Measurements from ENCODE around the gene MILR1.
"Not testable (repeated sequence)": the region's sequence is repeated elsewhere in the genome, so short reads cannot be mapped to it uniquely, and the experiment has no call there.

MILR1 gene

DNA sequence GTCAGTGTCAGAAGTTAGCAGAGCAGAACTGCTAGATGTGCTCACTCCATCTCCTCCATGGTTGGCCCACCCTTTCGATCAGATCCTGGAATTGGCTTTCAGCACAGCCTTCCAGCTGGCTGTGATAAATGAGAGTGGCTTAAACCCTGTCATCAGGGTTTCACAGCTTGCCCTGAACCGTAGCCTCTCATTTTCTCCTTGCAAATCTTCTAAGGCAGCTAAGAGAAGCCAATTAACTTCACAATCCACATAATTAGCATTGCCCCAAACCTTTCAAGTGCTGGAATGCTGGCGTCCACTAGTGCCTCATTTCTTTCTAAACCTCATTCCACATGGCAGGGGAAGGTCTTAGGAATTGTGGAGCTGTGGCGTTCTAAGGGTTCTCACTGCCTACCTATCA, 21.7 kb downstream of the MILR1 start:
- DNase-seq (ENCODE audit: low read depth in 1 of 2, low spot score in 1 of 2) = no peak

DNA sequence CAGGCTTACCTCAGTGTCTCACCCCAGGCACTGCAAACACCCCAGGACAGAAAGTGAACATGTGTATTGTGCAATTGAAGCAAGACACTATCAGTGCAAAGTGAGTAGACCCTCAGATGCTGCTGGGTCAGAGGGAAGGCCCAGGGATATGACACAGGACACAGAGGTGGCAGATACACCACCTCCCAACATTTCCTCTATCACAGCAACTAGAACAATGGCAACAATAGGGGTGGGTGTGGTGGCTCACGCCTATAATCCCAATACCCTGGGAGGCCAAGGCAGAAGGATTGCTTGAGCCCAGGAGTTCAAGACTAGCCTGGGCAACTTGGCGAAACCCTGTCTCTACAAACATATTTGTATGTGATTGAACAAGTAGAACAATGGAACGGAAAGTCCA, 22.5 kb downstream of the MILR1 start:
- DNase-seq (ENCODE audit: low read depth in 1 of 2, low spot score in 1 of 2) = no peak

DNA sequence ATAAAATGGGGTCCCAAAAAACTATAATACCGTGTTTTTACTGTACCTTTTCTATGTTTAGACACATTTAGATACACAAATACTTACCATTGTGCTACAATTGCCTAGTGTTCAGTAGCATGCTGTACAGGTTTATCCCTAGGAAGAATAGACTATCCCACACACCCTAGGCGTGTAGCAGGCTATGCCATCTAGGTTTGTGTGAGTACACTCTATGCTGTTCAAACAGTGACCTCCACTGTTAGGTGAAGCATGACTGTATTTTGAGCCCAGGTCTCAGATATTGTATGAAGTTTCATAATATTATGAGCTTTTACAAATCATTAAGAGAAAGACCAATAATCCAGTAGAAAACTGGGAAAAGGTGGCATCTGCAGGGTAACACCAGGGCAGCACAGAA, 23.6 kb downstream of the MILR1 start:
- no peak for DNase-seq (ENCODE audit: low read depth in 1 of 2, low spot score in 1 of 2)

DNA sequence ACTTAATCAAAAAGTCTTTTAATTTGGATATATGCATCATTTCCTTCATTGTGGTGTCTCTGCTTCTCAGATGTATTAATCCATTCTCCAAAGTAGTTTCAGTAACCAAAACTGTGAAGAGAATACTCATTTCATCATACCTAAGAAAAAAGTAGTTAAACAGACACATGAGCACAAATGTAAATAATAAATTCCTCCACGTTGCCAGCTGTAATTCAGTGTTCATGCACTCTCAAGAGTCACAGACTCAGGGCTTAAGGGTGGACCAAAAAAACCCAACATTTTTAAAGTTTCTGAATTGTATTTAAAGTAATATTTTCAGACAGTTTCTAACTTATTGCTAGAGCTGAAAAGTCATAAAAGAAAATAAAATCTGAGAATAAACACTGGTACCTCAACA, 28.9 kb downstream of the MILR1 start:
- DNase-seq (ENCODE audit: low read depth in 1 of 2, low spot score in 1 of 2) = no peak

DNA sequence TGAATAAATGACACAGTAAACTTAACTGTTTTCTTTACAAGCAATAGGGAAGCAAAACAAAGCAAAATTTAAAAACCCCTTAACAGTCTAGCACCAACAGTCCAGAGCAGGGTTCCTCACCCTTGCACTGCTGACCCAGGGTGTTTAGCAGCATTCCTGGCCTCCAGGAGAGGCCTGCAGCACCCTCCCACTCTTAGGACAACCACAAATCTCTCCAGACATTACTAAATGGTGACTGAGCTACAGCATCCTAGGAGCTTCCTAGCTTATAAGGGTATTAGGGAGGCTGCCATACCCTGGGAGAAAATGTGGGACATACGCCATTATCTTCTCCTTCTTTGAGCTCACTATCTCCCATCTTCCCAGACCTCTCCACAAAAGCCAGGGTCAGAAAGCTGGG, 32.0 kb downstream of the MILR1 start:
- no peak for DNase-seq (ENCODE audit: low read depth in 1 of 2, low spot score in 1 of 2)

DNA sequence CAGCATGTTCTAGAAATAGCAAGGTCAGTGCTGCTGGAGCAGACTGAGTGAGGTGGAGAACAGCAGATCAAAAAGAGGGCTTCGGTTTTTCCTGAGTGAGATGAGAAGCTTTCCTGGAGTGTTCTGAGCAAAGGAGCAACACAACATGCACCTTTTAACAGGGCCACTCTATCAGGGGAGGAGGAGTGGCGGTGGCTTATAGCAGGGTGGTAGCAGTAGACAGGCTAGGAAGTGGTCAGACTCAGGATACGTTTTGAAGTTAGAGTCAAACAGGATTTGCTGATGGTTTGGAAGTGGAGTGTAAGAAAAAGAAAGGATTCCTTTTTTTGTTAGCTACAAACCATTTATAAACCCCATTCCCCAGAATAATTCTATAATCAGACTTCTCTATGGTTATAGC, 35.5 kb downstream of the MILR1 start:
- no peak for DNase-seq (ENCODE audit: low read depth in 1 of 2, low spot score in 1 of 2)

DNA sequence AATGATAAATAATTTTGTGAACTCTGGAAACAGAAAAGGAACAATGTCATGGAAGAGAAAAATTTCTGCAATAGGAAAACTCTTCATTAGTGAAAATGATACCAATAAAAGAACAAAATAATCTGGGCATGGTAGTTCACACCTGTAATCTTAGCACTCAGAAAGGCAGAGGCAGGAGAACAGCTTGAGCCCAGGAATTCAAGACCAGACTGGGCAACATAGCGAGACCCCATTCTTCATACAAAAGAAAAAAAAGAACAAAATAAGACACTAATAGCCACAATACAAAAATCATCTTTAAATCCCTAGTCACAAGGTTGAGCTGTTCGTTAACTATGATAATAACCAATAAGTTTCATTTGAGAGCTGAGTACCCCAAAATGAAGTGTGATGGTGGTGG, 39.4 kb downstream of the MILR1 start:
- no peak for DNase-seq (ENCODE audit: low read depth in 1 of 2, low spot score in 1 of 2)

DNA sequence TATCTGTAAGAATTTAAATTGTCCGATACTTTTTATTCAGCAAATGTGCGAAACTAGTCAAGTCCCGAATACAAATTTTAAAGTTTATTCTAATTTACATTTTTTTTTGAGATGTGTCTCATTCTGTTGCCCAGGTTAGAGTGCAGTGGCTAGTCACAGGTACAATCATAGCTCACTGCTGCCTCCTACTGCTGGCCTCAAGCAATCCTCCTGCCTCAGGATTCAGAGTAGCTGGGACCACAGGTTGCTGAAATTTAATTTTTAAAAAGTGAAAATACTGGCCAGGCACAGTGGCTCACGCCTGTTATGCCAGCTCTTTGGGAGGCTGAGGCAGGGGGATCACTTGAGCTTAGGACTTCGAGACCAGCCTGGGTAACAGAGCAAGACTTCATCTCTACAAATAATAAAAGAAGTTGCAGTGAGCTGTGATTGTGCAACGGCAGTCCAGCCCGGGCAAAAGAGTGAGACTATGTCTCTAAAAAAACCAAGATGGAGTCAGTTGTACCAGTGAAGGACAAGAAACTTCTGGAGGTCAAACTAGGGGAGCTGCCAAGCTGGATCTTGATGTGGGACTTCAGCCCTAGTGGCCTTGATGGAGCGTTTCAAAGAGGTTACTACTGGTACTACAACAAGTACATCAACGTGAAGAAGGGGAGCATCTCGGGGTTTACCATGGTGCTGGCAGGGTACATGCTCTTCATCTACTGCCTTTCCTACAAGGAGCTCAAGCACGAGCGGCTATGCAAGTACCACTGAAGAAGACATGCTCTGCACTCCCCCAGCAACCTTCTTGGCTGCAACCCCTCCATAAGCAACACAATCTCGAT, 42.3 kb downstream of the MILR1 start:
- DNase-seq (ENCODE audit: low read depth in 1 of 2, low spot score in 1 of 2) = peak in 1 of 2 donors; percentile 8

DNA sequence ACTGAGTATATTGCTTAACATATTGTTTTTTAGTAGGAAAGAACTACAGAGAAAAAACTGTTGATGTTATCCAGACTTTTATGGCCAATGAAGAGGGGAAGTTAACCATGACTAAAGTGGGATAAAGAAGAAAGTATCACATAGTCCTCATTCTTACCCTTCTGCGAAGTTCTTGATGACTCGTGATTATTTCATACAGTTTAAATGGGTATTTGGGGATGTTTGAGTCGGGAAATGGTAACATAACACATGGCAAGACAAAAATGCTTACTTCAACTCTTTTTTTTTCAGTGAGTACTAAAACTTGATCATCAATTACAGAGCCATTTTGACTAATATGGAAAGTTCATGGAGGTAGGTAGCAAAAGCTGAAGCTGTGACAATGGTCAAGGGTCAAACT, 43.1 kb downstream of the MILR1 start:
- DNase-seq (ENCODE audit: low read depth in 1 of 2, low spot score in 1 of 2) = no peak

DNA sequence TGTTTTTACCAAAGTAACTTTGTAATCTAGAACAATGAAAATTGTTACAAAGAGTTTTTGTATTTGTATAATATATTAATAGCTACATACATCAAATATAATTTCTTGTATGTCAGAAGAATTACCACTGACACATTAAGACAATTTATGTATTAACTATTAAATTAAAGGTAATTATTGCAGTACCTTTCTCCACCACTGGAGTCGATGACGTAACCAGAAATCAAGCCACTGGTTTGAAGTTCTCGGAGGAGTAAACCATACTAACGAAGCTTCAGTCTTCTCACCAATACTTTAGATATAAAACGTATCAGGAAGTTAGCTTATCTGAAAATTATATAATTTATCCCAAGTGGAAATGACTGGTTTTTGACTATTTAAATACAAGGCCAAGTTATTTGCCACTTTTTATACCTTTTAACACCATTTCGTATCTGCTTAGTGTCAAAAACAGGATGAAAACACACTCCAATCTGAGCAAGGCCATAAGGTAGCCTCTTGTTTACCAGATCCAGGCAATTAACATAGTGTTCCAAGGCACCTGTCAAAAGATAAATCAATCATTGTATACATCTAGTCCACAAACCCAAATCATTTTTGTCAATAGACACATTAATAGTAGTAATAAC, 43.7 kb downstream of the MILR1 start:
- no peak for DNase-seq (ENCODE audit: low read depth in 1 of 2, low spot score in 1 of 2)

DNA sequence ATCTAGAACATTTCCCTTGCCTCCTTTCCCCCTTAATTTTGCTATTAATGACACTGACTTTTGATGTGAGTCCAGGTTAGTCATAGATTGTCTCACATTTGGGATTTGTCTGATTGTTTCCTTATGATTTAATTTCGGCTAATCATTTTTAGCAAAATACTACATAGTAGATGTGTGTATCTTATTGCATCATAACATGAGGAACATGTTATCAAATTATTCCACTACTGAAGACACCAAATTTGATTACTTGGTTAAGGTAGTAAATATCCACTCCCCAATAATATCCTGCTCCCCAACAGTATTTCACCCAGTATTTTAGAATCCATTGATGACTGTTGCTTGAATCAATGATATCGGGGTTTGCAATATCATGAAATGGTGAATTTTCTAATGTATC, 45.2 kb downstream of the MILR1 start:
- DNase-seq (ENCODE audit: low read depth in 1 of 2, low spot score in 1 of 2) = no peak

DNA sequence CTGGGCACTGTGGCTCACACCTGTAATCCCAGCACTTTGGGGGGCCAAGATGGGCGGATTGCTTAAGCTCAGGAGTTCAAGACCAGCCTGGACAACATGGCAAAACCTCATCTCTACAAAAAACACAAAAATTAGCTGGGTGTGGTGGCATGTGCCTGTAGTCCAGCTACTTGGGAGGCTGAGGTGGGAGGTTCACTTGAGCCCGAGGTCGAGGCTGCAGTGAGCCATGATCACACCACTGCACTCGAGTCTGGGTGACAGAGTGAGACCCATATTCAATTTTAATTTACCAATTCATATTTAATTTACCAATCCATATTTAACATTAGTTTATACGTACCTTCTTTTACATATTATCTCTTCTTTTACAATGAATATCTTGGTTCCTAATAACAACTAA, 46.4 kb downstream of the MILR1 start:
- not testable (repeated sequence) for DNase-seq (ENCODE audit: low read depth in 1 of 2, low spot score in 1 of 2)

DNA sequence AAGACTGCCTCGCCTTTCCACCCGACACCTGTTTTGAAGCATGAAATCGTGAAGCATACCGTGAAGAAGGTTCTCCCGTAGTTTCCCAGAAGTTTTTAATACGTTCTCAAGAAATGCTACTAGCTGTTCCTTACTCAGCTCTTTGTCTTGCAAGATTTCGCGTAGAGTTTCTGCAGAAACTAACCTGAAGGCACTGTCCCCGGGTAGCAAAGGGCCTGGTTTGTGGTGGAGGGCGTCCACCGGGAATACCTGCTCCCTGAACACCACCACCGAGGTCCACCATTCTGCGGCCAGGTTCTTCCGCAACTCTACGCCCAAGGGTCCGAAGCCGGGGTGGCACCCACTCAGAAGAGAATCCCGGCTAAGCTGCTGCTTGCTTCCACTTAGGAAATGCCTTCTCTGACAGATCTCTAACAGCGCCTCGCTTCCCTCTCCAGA, 47.5 kb downstream of the MILR1 start:
- DNase-seq (ENCODE audit: low read depth in 1 of 2, low spot score in 1 of 2) = no peak

DNA sequence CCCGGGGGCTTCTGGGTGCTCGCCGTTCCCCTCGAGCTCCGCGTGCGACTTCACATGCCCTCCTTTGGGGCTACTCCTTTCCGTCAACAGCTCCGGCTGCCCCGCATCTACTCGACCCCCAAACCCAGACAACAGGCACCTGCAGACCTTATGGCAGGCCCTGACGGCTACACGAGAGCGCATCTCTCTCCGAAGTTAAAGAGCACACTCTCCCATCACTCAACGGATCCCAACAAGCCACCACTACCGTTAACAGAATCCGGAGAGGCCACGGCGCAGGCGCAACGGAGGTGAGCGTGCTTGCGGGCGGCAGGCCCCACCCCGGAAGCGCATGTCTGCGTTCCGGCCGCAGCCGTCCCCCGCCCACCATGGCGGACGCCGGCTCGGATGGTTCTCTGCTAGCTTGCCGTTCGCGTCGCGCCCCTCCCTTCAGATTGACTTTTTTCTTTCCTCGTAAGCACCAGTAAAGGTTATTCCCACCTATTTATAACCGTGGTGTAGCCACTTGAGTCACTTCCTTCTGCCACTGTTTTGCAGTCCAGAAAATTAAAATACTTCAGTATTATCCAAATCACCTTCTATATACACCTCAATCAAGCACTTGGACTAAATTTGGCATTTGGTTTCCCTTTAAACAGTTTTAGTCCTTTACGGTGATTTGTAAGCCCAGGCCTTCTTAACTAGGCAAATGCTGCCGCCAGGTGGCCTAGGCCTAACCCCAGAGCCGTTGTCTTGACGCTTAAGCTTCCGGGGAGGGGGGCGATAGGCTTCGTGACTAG, 48.1 kb downstream of the MILR1 start, which contains the start of gene POLG2:
TSS of gene POLG2 (minus strand) at position 269 of the 779 bp plus-strand sequence. CDS start at position 183, 86 bp downstream.
- DNase-seq (ENCODE audit: low read depth in 1 of 2, low spot score in 1 of 2) = peak; percentile 90 to 93

DNA sequence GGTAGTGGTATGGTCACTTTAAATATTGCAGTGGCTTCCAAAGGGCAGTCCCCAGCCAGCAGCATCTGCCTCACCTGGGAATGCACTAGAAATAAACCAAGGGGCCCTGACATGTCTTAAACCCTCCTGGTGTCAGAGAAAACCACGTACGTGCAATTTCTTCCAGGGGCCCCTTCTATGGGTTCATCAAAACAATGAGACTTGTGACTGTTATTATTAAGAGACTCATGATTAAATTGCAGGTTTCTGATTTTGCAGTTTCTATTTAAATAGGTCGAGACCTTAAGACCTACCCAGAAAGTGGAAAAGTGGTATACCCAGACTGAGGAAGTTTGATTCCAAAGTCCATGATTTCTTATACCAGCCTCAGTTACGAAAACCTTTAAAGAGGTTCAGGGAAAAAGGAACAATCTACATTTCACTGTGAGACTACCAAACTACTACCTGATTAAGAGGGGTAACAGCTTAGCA, 48.7 kb downstream of the MILR1 start:
- no peak for DNase-seq (ENCODE audit: low read depth in 1 of 2, low spot score in 1 of 2)

DNA sequence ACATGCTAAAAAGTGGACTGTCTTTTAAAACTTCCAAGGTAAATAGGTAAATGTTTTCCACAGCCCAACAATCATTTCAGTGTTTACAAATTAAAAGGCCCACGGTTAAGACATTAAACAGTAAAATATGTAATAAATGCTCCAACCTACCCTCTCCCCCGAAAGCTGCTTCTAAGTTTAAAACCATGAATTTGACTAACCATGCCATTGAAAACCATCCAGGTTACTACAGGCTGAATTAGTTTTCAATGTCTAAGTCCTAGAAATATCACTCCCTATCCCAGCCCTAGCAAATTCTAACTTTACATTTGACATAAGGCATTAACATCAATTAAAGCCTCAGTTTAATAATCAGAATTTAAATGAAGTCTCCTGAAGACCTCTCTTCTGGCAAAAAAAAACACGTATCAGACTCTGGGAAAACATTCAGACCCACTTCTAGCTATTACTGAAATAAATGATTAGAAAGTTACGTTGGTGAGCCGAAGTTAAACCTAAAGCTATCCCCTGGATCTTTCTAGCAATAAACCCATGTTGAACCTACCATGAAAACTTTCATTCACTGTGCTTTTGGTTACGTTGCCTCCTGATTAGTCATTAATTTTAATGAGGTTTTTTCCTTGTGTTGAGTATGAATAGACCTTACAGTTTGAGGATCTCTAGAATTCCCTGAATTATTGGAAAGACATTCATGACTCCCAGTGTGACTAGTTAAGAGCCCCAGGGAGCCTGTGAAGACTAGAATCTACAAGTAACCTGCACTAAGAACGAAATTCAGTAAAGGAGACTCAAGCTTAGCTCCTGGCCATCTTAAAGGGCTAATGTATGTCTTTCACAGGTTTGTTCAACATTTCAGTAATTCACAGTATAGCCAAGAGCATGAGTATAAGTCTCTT, 49.6 kb downstream of the MILR1 start:
- DNase-seq (ENCODE audit: low read depth in 1 of 2, low spot score in 1 of 2) = no peak

DNA sequence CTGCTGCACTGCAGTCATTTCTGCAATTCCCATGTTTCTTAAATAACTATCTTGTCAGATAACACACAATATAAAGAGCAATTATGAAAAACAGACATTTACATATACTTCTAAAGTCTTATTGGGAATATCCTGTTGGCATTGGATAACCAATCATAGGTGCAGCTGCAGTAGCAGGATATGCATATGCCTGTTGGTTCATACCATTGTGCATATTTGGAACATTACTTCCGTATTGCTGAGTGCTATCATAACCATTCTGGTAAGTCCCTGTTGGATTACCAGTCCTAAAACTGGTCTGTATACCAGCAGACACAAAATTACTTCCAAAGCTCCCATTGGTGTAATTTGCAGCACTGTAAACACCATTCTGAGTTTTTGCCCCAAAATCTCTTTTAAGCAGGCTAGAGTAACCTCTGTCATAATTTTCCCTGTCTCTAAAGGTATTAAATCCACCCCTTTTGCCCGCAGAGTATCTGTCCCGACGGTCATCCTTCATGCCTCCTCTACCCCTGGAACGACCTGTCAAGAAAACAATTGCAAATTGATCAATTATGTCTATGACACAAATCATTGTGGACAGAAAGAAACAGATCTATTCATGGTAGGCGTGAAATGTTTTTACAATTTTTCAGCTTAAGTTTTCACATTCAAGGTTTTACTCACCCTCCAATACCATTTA, 51.0 kb downstream of the MILR1 start:
- no peak for DNase-seq (ENCODE audit: low read depth in 1 of 2, low spot score in 1 of 2)

DNA sequence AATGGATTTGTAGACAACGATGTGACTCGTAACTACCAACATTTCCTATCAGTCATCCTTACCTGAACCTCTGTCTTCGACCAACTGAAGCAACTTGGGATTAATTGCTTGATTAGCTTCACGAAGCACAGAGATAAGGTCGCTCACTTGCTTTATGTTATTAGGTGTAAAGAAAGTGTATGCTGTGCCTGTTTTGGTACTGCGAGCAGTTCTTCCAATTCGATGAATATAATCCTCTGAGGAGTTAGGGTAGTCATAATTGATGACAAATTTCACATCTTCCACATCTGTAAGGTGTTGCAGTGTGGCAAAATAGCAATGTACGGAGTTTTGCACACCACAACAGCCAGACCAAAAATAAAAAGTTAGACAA, 51.6 kb downstream of the MILR1 start:
- no peak for DNase-seq (ENCODE audit: low read depth in 1 of 2, low spot score in 1 of 2)

DNA sequence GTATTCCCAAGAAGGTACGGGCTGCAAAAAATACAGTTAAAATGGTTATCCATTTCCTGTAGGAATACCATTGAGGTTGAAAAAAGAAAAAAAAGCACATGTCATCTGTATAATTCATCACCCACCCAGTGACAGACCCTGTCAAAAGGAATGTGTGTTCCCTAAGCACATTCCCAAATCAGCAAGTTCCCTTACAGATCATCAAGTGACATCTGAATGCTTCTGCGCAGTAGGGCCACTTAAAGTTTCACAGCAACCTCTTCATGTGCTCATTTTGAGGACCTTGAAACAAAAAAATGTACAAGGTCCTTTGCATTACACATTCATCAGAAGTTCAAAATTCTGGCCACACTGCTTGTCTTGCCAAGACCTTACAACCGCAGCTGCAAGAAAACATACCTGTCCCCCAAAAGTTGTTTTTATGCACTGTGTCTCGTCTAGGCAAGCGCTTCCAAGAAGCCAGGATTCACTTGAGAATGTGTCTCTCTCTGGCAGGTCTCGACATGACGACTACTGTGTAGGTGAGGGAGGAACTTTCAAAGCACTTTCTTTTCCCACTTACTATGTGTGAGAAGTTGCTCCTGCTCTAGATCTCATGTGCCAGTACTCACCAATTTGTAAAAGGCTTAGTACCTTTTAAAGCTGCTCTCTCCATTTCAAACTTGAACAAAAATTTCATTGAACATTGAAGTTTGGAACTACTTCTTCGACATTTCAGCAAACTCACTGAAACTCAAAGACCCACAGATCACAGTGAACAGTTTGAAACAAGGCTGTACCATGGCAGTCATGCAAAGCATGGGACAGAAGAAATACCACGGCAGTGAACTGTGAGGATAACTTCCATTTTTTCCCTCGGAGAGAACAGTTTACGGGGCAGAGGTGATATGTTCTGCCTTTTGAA, 52.2 kb downstream of the MILR1 start:
- no peak for DNase-seq (ENCODE audit: low read depth in 1 of 2, low spot score in 1 of 2)
